Suprapubic skin (tissue), 4 donors: ENCODE measurements around the gene UBC.
"Not testable (repeated sequence)": the region's sequence is repeated elsewhere in the genome, so short reads cannot be mapped to it uniquely, and the experiment has no call there.

ENCODE experiments used
- POLR2A ChIP-seq, 2 donors: fragments of 450-650 bp; IDR thresholded peaks; one replicate each; pipeline ENCODE4 v1.6.1; 2017; ENCODE audit warnings: antibody characterized with exemption in 2 of 2, mild to moderate bottlenecking in 2 of 2, moderate library complexity in 2 of 2
- POLR2AphosphoS5 ChIP-seq, 3 donors: sonication (generic); formaldehyde crosslinking; IDR thresholded peaks; one replicate each; pipeline ENCODE4 v1.6.1; 2017; ENCODE audit warnings: antibody characterized with exemption in 3 of 3
- TF ChIP-seq, protein P1 (sequence below), 2 donors: fragments of 200-600 bp in 1 of 2; fragments of 450-650 bp in 1 of 2; sonication (generic) in 1 of 2; IDR thresholded peaks; one replicate each; pipeline ENCODE4 v1.5.1; 2016 to 2019; ENCODE audit warnings: antibody characterized with exemption in 2 of 2, mild to moderate bottlenecking in 1 of 2, moderate library complexity in 1 of 2

DNA sequence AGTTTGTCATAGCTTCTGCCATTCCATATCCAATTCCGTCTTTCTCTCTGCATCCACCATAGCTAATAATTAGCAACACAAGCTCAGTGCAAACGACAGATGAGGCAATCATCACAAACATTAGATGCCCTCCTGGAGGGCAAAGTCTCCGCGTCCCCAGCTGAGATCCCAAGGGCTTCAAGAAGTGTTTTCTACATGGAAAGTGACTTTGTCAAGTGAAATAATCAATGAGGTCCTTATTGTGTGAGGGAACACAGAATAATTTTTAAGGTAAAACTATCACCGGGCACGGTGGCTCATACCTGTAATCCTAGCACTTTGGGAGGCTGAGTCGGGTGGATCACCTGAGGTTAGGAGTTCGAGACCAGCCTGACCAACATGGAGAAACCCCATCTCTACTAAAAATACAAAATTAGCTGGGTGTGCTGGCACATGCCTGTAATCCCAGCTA is 14.1 kb downstream of the UBC start:
- TF ChIP-seq, protein P1, sequence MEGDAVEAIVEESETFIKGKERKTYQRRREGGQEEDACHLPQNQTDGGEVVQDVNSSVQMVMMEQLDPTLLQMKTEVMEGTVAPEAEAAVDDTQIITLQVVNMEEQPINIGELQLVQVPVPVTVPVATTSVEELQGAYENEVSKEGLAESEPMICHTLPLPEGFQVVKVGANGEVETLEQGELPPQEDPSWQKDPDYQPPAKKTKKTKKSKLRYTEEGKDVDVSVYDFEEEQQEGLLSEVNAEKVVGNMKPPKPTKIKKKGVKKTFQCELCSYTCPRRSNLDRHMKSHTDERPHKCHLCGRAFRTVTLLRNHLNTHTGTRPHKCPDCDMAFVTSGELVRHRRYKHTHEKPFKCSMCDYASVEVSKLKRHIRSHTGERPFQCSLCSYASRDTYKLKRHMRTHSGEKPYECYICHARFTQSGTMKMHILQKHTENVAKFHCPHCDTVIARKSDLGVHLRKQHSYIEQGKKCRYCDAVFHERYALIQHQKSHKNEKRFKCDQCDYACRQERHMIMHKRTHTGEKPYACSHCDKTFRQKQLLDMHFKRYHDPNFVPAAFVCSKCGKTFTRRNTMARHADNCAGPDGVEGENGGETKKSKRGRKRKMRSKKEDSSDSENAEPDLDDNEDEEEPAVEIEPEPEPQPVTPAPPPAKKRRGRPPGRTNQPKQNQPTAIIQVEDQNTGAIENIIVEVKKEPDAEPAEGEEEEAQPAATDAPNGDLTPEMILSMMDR (IDR thresholded peaks at IDR 0.05): not testable (repeated sequence)
- not testable (repeated sequence) for TF ChIP-seq POLR2A, POLR2AphosphoS5 (IDR thresholded peaks at IDR 0.05)
